Measurements from ENCODE around the gene AMFR.

AMFR gene

DNA sequence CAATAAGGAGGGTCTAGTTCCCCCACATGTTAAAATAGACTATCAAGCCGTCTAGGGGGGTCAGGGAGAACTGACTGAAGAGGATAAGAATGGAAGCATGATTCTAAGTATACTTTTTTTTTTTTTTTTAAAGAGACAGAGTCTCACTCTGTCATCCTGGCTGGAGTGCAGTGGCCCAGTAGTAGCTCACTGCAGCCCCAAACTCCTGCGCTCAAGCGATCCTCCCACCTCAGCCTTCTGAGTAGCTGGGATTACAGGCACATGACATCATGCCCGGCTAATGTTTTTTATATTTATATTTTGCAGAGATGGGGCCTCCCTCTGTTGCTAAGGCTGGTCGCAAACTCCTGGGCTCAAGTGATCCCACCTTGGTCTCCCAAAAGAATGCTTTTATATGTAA lies 14.2 kb downstream of the AMFR start:
- H3K4me3 ChIP-seq (ENCODE audit: low read depth, low read length): no peak overlapping the region
- TF ChIP-seq, protein P1, sequence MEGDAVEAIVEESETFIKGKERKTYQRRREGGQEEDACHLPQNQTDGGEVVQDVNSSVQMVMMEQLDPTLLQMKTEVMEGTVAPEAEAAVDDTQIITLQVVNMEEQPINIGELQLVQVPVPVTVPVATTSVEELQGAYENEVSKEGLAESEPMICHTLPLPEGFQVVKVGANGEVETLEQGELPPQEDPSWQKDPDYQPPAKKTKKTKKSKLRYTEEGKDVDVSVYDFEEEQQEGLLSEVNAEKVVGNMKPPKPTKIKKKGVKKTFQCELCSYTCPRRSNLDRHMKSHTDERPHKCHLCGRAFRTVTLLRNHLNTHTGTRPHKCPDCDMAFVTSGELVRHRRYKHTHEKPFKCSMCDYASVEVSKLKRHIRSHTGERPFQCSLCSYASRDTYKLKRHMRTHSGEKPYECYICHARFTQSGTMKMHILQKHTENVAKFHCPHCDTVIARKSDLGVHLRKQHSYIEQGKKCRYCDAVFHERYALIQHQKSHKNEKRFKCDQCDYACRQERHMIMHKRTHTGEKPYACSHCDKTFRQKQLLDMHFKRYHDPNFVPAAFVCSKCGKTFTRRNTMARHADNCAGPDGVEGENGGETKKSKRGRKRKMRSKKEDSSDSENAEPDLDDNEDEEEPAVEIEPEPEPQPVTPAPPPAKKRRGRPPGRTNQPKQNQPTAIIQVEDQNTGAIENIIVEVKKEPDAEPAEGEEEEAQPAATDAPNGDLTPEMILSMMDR (IDR thresholded peaks at IDR 0.05; ENCODE audit: low read depth, low read length, missing control alignments): no peak
- no peak for DNase-seq (ENCODE audit: low read depth)

GRCh38 chr16:56409195-56409594 lies 16.1 kb downstream of the AMFR start:
- no peak for DNase-seq (ENCODE audit: low read depth)
- no peak overlapping the region for H3K4me3 ChIP-seq (ENCODE audit: low read depth, low read length)
- TF ChIP-seq, protein P1 (IDR thresholded peaks at IDR 0.05; ENCODE audit: low read depth, low read length, missing control alignments): no peak

DNA sequence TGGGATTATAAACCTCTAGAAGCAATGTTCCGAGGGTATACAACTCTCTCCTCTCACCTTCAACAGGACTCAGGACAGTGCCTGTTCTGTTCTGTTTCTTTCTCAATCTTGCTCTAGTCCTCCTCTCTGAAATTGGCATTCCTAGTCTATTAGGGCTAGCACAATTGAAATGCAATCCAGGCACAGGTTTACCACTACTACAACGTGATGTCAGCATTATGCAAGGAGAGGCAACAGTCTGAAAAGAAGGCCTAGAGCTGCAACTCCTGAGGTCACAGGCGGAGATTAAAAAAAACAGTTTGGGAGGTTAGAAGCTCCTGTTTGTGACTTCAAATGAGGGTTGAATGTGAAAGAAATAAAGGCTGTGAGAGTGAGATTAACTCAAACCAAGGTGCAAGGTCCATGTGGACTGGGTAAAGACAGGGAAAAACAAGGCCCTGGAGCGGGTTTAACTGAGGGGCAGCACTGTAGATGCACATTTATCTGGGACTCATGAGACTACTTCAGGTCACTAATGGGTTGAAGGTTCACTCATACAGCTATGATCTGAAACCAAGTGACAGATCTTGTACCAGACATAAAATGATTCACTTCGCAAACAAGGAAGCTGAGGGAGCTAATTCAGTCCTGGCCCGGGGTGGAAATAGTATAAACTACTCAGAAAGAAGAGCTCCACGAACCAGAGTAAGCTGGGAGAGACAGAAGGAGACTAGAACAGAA lies 16.8 kb downstream of the AMFR start:
- no peak overlapping the region for H3K4me3 ChIP-seq (ENCODE audit: low read depth, low read length)
- TF ChIP-seq, protein P1 (IDR thresholded peaks at IDR 0.05; ENCODE audit: low read depth, low read length, missing control alignments): no peak
- DNase-seq (ENCODE audit: low read depth): no peak

- no peak for DNase-seq (ENCODE audit: low read depth)
- TF ChIP-seq, protein P1 (IDR thresholded peaks at IDR 0.05; ENCODE audit: low read depth, low read length, missing control alignments): no peak
- H3K4me3 ChIP-seq (ENCODE audit: low read depth, low read length): no peak overlapping the region
These were observed 19.2 kb downstream of the AMFR start for GRCh38 chr16:56405977-56406672.

DNA sequence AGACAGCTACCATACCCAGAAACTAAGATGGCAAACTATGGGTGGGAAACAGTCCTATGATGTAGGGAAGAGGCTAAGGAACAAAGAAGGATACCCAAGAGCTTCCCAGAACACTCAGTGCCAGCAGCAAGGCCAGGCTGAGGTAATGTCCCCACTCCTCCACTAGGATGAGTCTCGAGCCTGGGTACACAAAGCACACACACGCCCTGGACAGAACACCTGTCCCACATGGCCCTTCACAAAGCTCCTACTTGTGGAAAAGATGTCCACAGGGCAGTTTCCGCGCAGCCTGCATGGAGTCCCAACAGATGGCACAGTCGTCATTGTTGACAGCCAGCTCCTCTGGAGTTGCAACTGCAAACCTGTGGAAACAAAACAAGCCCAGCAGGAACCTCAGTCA lies 23.9 kb downstream of the AMFR start:
- H3K4me3 ChIP-seq (ENCODE audit: low read depth, low read length): no peak overlapping the region
- no peak for DNase-seq (ENCODE audit: low read depth)
- TF ChIP-seq, protein P1 (IDR thresholded peaks at IDR 0.05; ENCODE audit: low read depth, low read length, missing control alignments): peak; percentile 64

GRCh38 chr16:56400458-56400857 lies 24.9 kb downstream of the AMFR start:
- DNase-seq (ENCODE audit: low read depth): no peak
- TF ChIP-seq, protein P1 (IDR thresholded peaks at IDR 0.05; ENCODE audit: low read depth, low read length, missing control alignments): no peak
- H3K4me3 ChIP-seq (ENCODE audit: low read depth, low read length): no peak overlapping the region

Measured in GM12864 (cell line).